Breast epithelium (tissue), 4 donors: ENCODE results near the gene ETFA. TPM values are rescaled to one million over a fixed set of nuclear protein-coding genes. Genes with fewer than 3 reads are reported as not detected.

Experiments
- DNase-seq, 2 donors: peaks; one replicate each; pipeline ENCODE4 v3.0.0-alpha.2; 2019; ENCODE audit warnings: low spot score in 2 of 2
- H3K27ac ChIP-seq, 2 donors: fragments of 200-600 bp; sonication (generic) in 1 of 2; one replicate each; pipeline ENCODE4 v1.5.1; 2016 to 2019; ENCODE audit warnings: mild to moderate bottlenecking in 1 of 2
- H3K27me3 ChIP-seq, 2 donors: fragments of 200-600 bp; sonication (generic) in 1 of 2; one replicate each; pipeline versions ENCODE4 v1.5.1 to v1.6.0; 2017 to 2019; ENCODE audit warnings: control low read depth in 1 of 2, mild to moderate bottlenecking in 1 of 2
- H3K36me3 ChIP-seq: fragments of 200-600 bp; one replicate; pipeline ENCODE4 v1.5.1; 2019
- H3K4me1 ChIP-seq, 2 donors: fragments of 200-600 bp; sonication (generic); one replicate each; pipeline ENCODE4 v1.5.1; 2016 to 2019; ENCODE audit warnings: control low read depth in 1 of 2
- H3K4me3 ChIP-seq, 3 donors: fragments of 200-600 bp; sonication (generic); 1 replicate in 2 of 3; 2 replicates in 1 of 3; pipeline ENCODE4 v1.5.1; 2016 to 2019; ENCODE audit warnings: mild to moderate bottlenecking in 3 of 3, moderate library complexity in 2 of 3
- H3K9me3 ChIP-seq, 2 donors: fragments of 200-600 bp; sonication (generic) in 1 of 2; one replicate each; pipeline ENCODE4 v1.5.1; 2016 to 2019; ENCODE audit warnings: control low read depth in 1 of 2
- POLR2A ChIP-seq: fragments of 450-650 bp; IDR thresholded peaks from one replicate; pipeline ENCODE4 v1.6.1; 2016; ENCODE audit warnings: antibody characterized with exemption, mild to moderate bottlenecking, moderate library complexity
- POLR2AphosphoS5 ChIP-seq, 3 donors: sonication (generic); formaldehyde crosslinking; IDR thresholded peaks; one replicate each; pipeline ENCODE4 v1.6.1; 2017; ENCODE audit warnings: antibody characterized with exemption in 3 of 3
- intact Hi-C: fragments of 100-400 bp; cut with DNase I; formaldehyde crosslinking; loops from one replicate; pipeline ENCODE4 v1.15.1; 2023; ENCODE audit warnings: low total_unique reads
- total RNA-seq, 3 donors: library from RNA; depleted of rRNA; stranded (reverse); fragments of >200 nt; gene quantifications; one replicate each; pipeline ENCODE4 v1.1.0, GENCODE V29; 2016
- TF ChIP-seq, protein P1 (sequence below), 3 donors: fragments of 450-650 bp; IDR thresholded peaks; one replicate each; pipeline ENCODE4 v1.5.1; 2016 to 2017; ENCODE audit warnings: antibody characterized with exemption in 3 of 3, mild to moderate bottlenecking in 3 of 3, moderate library complexity in 3 of 3

The ETFA gene
- total RNA-seq, 3 donors from 2014 or later, result 96.0 to 108 (median 108) TPM

GRCh38 chr15:76217029-76217881, 94.0 kb downstream of the ETFA start:
- H3K27me3 ChIP-seq, result no peaks in the 10 kb centered on the region
- no peaks in the 10 kb centered on the region for H3K9me3 ChIP-seq
- no peaks in the 10 kb centered on the region for H3K36me3 ChIP-seq
- DNase-seq, result no peak
- no peak overlapping the region for H3K27ac ChIP-seq
- H3K4me1 ChIP-seq, result peaks cover 0 to 8% of the 10 kb centered on the region in 2 donors
- H3K4me3 ChIP-seq, result no peak overlapping the region
- no peak for TF ChIP-seq POLR2A
- TF ChIP-seq POLR2AphosphoS5 (IDR thresholded peaks at IDR 0.05), result no peak
- TF ChIP-seq, protein P1, sequence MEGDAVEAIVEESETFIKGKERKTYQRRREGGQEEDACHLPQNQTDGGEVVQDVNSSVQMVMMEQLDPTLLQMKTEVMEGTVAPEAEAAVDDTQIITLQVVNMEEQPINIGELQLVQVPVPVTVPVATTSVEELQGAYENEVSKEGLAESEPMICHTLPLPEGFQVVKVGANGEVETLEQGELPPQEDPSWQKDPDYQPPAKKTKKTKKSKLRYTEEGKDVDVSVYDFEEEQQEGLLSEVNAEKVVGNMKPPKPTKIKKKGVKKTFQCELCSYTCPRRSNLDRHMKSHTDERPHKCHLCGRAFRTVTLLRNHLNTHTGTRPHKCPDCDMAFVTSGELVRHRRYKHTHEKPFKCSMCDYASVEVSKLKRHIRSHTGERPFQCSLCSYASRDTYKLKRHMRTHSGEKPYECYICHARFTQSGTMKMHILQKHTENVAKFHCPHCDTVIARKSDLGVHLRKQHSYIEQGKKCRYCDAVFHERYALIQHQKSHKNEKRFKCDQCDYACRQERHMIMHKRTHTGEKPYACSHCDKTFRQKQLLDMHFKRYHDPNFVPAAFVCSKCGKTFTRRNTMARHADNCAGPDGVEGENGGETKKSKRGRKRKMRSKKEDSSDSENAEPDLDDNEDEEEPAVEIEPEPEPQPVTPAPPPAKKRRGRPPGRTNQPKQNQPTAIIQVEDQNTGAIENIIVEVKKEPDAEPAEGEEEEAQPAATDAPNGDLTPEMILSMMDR (IDR thresholded peaks at IDR 0.05), result no peak
- intact Hi-C loops, result no loop called here

GRCh38 chr15:76215634-76216033, 95.6 kb downstream of the ETFA start:
- Histone ChIP-seq H3K27ac (no peak overlapping the region), H3K9me3 (no peaks in the 10 kb centered on the region), H3K27me3 (no peaks in the 10 kb centered on the region), H3K36me3 (no peaks in the 10 kb centered on the region), H3K4me1 (peaks cover 0 to 8% of the 10 kb centered on the region in 2 donors), H3K4me3 (no peak overlapping the region)
- intact Hi-C loops, result no loop called here
- no peak for DNase-seq
- TF ChIP-seq POLR2AphosphoS5 (IDR thresholded peaks at IDR 0.05), result no peak
- TF ChIP-seq, protein P1 (IDR thresholded peaks at IDR 0.05), result no peak
- no peak for TF ChIP-seq POLR2A

DNA sequence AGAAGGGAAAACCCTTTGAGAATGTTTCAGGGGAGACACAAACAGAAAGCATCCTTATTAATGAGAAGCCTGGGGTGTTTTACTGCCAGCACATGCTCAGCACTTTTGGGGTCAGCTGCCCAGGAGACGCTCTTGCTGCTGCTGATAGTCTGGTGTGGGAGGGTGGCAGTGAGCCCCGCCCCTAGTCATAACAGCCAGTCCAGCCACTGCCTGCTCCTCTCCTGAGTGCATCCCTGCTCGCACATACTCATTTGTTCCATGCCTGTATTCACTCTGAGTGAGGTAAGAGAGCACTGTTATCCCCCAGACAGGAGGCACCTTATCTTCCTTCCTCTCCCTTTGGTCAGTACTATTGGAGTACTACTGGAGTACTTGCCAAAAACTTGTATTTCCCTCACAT, 101.3 kb downstream of the ETFA start:
- intact Hi-C loops, result loop anchor here (5.0 kb wide), 1 partner anchor 1487 kb away; no protein-coding TSS in a partner anchor
- Histone ChIP-seq H3K4me1 (no peaks in the 10 kb centered on the region), H3K36me3 (no peaks in the 10 kb centered on the region), H3K4me3 (no peak overlapping the region), H3K27ac (no peak overlapping the region), H3K9me3 (no peaks in the 10 kb centered on the region), H3K27me3 (no peaks in the 10 kb centered on the region)
- no peak for DNase-seq
- TF ChIP-seq POLR2A, result no peak
- TF ChIP-seq POLR2AphosphoS5 (IDR thresholded peaks at IDR 0.05), result no peak
- TF ChIP-seq, protein P1 (IDR thresholded peaks at IDR 0.05), result no peak

- no peak for DNase-seq
- TF ChIP-seq POLR2AphosphoS5 (IDR thresholded peaks at IDR 0.05) (no peak), POLR2A (no peak)
- TF ChIP-seq, protein P1 (IDR thresholded peaks at IDR 0.05), result no peak
- no peaks in the 10 kb centered on the region for H3K9me3 ChIP-seq
- H3K4me1 ChIP-seq, result no peaks in the 10 kb centered on the region
- no peak overlapping the region for H3K27ac ChIP-seq
- H3K27me3 ChIP-seq, result no peaks in the 10 kb centered on the region
- intact Hi-C loops, result no loop called here
- no peak overlapping the region for H3K4me3 ChIP-seq
- no peaks in the 10 kb centered on the region for H3K36me3 ChIP-seq
Observed at GRCh38 chr15:76209523-76209922, 101.7 kb downstream of the ETFA start.

DNA sequence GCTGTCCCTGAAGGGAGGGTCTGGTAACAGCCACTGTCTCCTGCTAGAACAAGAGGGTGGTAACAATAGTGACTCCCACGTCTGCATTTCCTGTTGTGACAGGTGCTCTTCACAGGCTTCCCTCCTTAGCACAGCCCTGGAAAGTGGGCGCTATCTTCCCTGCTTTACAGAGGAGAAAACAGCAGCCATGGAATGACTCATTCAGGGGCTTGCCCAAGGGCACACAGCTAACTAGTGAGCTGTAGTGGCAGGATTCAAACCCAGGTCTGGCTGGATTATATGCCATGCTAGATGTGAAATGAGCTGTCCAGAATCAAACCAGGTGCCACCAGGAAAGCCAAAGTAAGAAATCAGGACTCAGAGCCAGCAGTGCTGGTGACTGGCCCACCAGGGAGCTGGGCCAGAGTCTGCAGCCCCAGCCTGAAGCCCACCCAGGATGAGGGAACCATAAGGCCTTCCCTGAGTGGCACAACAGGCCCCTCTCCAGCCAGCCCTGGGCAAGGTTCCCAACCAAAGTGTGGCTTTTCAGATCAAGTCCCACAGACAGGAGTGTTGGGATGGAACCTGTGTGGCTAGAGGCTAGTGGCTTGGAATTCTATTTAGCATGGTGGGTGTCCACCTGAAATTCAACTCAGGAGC, 102.4 kb downstream of the ETFA start:
- no peak overlapping the region for H3K4me3 ChIP-seq
- H3K9me3 ChIP-seq, result no peaks in the 10 kb centered on the region
- H3K36me3 ChIP-seq, result no peaks in the 10 kb centered on the region
- DNase-seq, result no peak
- TF ChIP-seq POLR2A, result no peak
- TF ChIP-seq POLR2AphosphoS5 (IDR thresholded peaks at IDR 0.05), result no peak
- TF ChIP-seq, protein P1 (IDR thresholded peaks at IDR 0.05), result no peak
- no peaks in the 10 kb centered on the region for H3K4me1 ChIP-seq
- intact Hi-C loops, result no loop called here
- no peaks in the 10 kb centered on the region for H3K27me3 ChIP-seq
- H3K27ac ChIP-seq, result no peak overlapping the region
